ENCODE data around the gene HS3ST4.

The HS3ST4 gene

GRCh38 chr16:25895380-25895779, 203.6 kb downstream of the HS3ST4 start:
- no peak for DNase-seq (ENCODE audit: low spot score)

- no peak for DNase-seq (ENCODE audit: low spot score)
Observed at GRCh38 chr16:25896411-25896810, 204.7 kb downstream of the HS3ST4 start.

GRCh38 chr16:25897702-25898101, 205.9 kb downstream of the HS3ST4 start:
- DNase-seq (ENCODE audit: low spot score): no peak

GRCh38 chr16:25905810-25906209, 214.1 kb downstream of the HS3ST4 start:
- no peak for DNase-seq (ENCODE audit: low spot score)

GRCh38 chr16:25910971-25911370, 219.2 kb downstream of the HS3ST4 start:
- no peak for DNase-seq (ENCODE audit: low spot score)

GRCh38 chr16:25912321-25912720, 220.6 kb downstream of the HS3ST4 start:
- DNase-seq (ENCODE audit: low spot score): no peak

- no peak for DNase-seq (ENCODE audit: low spot score)
Observed at GRCh38 chr16:25914357-25914962, 222.7 kb downstream of the HS3ST4 start.

GRCh38 chr16:25916037-25916436, 224.3 kb downstream of the HS3ST4 start:
- DNase-seq (ENCODE audit: low spot score): no peak

- DNase-seq (ENCODE audit: low spot score): no peak
Observed at GRCh38 chr16:25922438-25922837, 230.7 kb downstream of the HS3ST4 start.

GRCh38 chr16:25925421-25925820, 233.7 kb downstream of the HS3ST4 start:
- no peak for DNase-seq (ENCODE audit: low spot score)

GRCh38 chr16:25931473-25932035, 239.8 kb downstream of the HS3ST4 start:
- no peak for DNase-seq (ENCODE audit: low spot score)

GRCh38 chr16:25941800-25942499, 250.2 kb downstream of the HS3ST4 start:
- DNase-seq (ENCODE audit: low spot score): peak; percentile 2

GRCh38 chr16:25950586-25951281, 259.0 kb downstream of the HS3ST4 start:
- no peak for DNase-seq (ENCODE audit: low spot score)

- peak; percentile 22 for DNase-seq (ENCODE audit: low spot score)
Observed at GRCh38 chr16:25951999-25952398, 260.2 kb downstream of the HS3ST4 start.

- DNase-seq (ENCODE audit: low spot score): no peak
Observed at GRCh38 chr16:25952983-25953382, 261.2 kb downstream of the HS3ST4 start.

GRCh38 chr16:25957707-25958106, 265.9 kb downstream of the HS3ST4 start:
- DNase-seq (ENCODE audit: low spot score): no peak

- DNase-seq (ENCODE audit: low spot score): no peak
Observed at GRCh38 chr16:25959221-25959620, 267.5 kb downstream of the HS3ST4 start.

GRCh38 chr16:25966172-25967097, 274.7 kb downstream of the HS3ST4 start:
- no peak for DNase-seq (ENCODE audit: low spot score)

GRCh38 chr16:25977121-25977520, 285.4 kb downstream of the HS3ST4 start:
- no peak for DNase-seq (ENCODE audit: low spot score)

- DNase-seq (ENCODE audit: low spot score): no peak
Observed at GRCh38 chr16:25978218-25978617, 286.5 kb downstream of the HS3ST4 start.

- DNase-seq (ENCODE audit: low spot score): no peak
Observed at GRCh38 chr16:25988084-25988483, 296.3 kb downstream of the HS3ST4 start.

GRCh38 chr16:25988882-25989281, 297.1 kb downstream of the HS3ST4 start:
- no peak for DNase-seq (ENCODE audit: low spot score)
